ENCODE data around the gene MYPN.

DNA sequence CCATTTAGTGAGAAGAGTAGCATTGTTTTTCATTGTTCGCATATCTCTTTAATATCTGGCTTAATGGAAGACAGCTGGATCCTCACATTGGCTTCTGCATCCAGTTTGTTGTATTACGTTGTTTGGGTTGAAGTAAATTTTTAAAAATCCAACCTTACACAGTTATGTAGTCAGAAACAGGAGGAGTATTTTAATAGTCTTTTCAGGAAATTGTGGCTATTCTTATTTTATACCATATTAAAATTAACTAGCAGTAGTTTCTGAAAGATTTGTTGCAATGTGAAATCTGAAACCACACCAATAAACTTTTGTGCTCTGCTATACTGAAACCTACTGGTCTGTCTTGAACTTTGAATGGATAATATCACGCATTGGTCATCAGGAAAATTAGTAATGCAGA is 27.9 kb downstream of the MYPN start:
- TF ChIP-seq, protein P1, sequence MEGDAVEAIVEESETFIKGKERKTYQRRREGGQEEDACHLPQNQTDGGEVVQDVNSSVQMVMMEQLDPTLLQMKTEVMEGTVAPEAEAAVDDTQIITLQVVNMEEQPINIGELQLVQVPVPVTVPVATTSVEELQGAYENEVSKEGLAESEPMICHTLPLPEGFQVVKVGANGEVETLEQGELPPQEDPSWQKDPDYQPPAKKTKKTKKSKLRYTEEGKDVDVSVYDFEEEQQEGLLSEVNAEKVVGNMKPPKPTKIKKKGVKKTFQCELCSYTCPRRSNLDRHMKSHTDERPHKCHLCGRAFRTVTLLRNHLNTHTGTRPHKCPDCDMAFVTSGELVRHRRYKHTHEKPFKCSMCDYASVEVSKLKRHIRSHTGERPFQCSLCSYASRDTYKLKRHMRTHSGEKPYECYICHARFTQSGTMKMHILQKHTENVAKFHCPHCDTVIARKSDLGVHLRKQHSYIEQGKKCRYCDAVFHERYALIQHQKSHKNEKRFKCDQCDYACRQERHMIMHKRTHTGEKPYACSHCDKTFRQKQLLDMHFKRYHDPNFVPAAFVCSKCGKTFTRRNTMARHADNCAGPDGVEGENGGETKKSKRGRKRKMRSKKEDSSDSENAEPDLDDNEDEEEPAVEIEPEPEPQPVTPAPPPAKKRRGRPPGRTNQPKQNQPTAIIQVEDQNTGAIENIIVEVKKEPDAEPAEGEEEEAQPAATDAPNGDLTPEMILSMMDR (conservative IDR thresholded peaks at IDR 0.05; ENCODE audit: low read depth in 2 of 2), result no peak
- TF ChIP-seq EZH2phosphoT487 (IDR thresholded peaks at IDR 0.05; ENCODE audit: unreplicated experiment) (no peak), POLR2AphosphoS5 (IDR thresholded peaks at IDR 0.05; ENCODE audit: low read depth) (no peak)
- TF ChIP-seq, protein P2, sequence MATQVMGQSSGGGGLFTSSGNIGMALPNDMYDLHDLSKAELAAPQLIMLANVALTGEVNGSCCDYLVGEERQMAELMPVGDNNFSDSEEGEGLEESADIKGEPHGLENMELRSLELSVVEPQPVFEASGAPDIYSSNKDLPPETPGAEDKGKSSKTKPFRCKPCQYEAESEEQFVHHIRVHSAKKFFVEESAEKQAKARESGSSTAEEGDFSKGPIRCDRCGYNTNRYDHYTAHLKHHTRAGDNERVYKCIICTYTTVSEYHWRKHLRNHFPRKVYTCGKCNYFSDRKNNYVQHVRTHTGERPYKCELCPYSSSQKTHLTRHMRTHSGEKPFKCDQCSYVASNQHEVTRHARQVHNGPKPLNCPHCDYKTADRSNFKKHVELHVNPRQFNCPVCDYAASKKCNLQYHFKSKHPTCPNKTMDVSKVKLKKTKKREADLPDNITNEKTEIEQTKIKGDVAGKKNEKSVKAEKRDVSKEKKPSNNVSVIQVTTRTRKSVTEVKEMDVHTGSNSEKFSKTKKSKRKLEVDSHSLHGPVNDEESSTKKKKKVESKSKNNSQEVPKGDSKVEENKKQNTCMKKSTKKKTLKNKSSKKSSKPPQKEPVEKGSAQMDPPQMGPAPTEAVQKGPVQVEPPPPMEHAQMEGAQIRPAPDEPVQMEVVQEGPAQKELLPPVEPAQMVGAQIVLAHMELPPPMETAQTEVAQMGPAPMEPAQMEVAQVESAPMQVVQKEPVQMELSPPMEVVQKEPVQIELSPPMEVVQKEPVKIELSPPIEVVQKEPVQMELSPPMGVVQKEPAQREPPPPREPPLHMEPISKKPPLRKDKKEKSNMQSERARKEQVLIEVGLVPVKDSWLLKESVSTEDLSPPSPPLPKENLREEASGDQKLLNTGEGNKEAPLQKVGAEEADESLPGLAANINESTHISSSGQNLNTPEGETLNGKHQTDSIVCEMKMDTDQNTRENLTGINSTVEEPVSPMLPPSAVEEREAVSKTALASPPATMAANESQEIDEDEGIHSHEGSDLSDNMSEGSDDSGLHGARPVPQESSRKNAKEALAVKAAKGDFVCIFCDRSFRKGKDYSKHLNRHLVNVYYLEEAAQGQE (IDR thresholded peaks at IDR 0.05; ENCODE audit: unreplicated experiment), result no peak
- TF ChIP-seq, protein P3, sequence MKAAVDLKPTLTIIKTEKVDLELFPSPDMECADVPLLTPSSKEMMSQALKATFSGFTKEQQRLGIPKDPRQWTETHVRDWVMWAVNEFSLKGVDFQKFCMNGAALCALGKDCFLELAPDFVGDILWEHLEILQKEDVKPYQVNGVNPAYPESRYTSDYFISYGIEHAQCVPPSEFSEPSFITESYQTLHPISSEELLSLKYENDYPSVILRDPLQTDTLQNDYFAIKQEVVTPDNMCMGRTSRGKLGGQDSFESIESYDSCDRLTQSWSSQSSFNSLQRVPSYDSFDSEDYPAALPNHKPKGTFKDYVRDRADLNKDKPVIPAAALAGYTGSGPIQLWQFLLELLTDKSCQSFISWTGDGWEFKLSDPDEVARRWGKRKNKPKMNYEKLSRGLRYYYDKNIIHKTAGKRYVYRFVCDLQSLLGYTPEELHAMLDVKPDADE (IDR thresholded peaks at IDR 0.05), result no peak
